ENCODE results near the gene AXL. TPM values are rescaled to one million over a fixed set of nuclear protein-coding genes. Genes with fewer than 3 reads are reported as not detected.
"Not testable (repeated sequence)": the region's sequence is repeated elsewhere in the genome, so short reads cannot be mapped to it uniquely, and the experiment has no call there.

AXL gene
- total RNA-seq, 2 donors from 2014 or later: 138 to 157 TPM

GRCh38 chr19:41278478-41278877 is 59.5 kb downstream of the AXL start:
- TF ChIP-seq, protein P1, sequence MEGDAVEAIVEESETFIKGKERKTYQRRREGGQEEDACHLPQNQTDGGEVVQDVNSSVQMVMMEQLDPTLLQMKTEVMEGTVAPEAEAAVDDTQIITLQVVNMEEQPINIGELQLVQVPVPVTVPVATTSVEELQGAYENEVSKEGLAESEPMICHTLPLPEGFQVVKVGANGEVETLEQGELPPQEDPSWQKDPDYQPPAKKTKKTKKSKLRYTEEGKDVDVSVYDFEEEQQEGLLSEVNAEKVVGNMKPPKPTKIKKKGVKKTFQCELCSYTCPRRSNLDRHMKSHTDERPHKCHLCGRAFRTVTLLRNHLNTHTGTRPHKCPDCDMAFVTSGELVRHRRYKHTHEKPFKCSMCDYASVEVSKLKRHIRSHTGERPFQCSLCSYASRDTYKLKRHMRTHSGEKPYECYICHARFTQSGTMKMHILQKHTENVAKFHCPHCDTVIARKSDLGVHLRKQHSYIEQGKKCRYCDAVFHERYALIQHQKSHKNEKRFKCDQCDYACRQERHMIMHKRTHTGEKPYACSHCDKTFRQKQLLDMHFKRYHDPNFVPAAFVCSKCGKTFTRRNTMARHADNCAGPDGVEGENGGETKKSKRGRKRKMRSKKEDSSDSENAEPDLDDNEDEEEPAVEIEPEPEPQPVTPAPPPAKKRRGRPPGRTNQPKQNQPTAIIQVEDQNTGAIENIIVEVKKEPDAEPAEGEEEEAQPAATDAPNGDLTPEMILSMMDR (IDR thresholded peaks at IDR 0.05): no peak
- Histone ChIP-seq H3K36me3 (peaks cover 85% of the 10 kb centered on the region), H3K27ac (no peak overlapping the region), H3K4me1 (ENCODE audit: control insufficient read depth in 1 of 2, low read depth in 2 of 2) (no peaks in the 10 kb centered on the region), H3K4me3 (no peak overlapping the region), H3K27me3 (replicated peaks; ENCODE audit: insufficient read depth) (no peaks in the 10 kb centered on the region), H3K9me3 (no peaks in the 10 kb centered on the region)
- no peak for ATAC-seq (ENCODE audit: insufficient number of reproducible peaks, low FRiP score, low read depth)
- DNase-seq (ENCODE audit: low spot score): no peak

- ATAC-seq (ENCODE audit: insufficient number of reproducible peaks, low FRiP score, low read depth): no peak
- peaks cover 65% of the 10 kb centered on the region for H3K36me3 ChIP-seq
- H3K27me3 ChIP-seq (replicated peaks; ENCODE audit: insufficient read depth): no peaks in the 10 kb centered on the region
- H3K27ac ChIP-seq: no peak overlapping the region
- H3K4me3 ChIP-seq: no peak overlapping the region
- TF ChIP-seq, protein P1 (IDR thresholded peaks at IDR 0.05): no peak
- no peaks in the 10 kb centered on the region for H3K4me1 ChIP-seq (ENCODE audit: control insufficient read depth in 1 of 2, low read depth in 2 of 2)
- DNase-seq (ENCODE audit: low spot score): no peak
- H3K9me3 ChIP-seq: no peaks in the 10 kb centered on the region
Measured at GRCh38 chr19:41288673-41289530, 69.9 kb downstream of the AXL start.

DNA sequence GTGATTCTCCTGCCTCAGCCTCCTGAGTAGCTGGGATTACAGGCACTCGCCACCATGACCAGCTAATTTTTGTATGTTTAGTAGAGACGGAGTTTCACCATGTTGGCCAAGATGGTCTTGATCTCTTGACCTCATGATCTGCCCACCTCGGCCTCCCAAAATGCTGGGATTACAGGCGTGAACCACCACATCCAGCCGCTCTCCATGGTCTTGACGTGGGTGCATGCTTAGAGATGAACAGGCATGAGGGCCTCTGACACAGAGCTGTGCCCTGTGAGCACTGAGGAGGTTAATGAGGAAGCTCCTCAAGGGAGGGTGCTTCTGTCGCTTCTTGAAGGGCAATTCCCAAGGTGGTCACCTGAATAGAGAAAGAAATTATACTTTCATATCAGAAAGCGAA is 70.8 kb downstream of the AXL start:
- H3K27me3 ChIP-seq (replicated peaks; ENCODE audit: insufficient read depth); H3K27ac ChIP-seq; H3K4me3 ChIP-seq; H3K9me3 ChIP-seq; H3K4me1 ChIP-seq (ENCODE audit: control insufficient read depth in 1 of 2, low read depth in 2 of 2); DNase-seq (ENCODE audit: low spot score); ATAC-seq (ENCODE audit: insufficient number of reproducible peaks, low FRiP score, low read depth): not testable (repeated sequence)
- H3K36me3 ChIP-seq: peaks cover 66% of the 10 kb centered on the region

- H3K27me3 ChIP-seq (replicated peaks; ENCODE audit: insufficient read depth): no peaks in the 10 kb centered on the region
- no peaks in the 10 kb centered on the region for H3K9me3 ChIP-seq
- no peak overlapping the region for H3K4me3 ChIP-seq
- TF ChIP-seq, protein P1 (IDR thresholded peaks at IDR 0.05): no peak
- H3K4me1 ChIP-seq (ENCODE audit: control insufficient read depth in 1 of 2, low read depth in 2 of 2): peaks cover 13 to 27% of the 10 kb centered on the region in 2 donors
- ATAC-seq (ENCODE audit: insufficient number of reproducible peaks, low FRiP score, low read depth) (no peak), DNase-seq (ENCODE audit: low spot score) (no peak)
- H3K27ac ChIP-seq: no peak overlapping the region
- peaks cover 63% of the 10 kb centered on the region for H3K36me3 ChIP-seq
Measured at GRCh38 chr19:41294393-41294792, 75.4 kb downstream of the AXL start.

DNA sequence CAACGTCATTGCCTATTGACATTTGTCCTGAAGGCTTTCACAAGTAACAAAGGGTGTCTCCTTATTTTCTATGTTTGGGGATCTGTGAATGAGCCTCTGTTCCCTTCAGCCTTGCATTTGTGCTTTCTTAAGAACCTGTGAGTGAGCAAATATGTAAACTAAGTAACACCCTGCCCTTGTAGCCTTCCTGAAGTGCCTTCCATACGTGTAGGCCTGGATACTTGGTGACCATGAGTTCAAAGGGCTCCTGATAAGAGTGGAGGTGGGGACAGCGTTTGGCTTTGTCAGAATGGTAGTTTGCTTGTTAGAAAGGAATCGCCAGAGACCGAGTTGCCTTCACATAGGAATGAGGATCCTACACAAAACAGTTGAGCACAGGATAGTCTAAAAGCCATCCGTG is 76.5 kb downstream of the AXL start:
- no peaks in the 10 kb centered on the region for H3K27me3 ChIP-seq (replicated peaks; ENCODE audit: insufficient read depth)
- no peak overlapping the region for H3K27ac ChIP-seq
- no peak overlapping the region for H3K4me3 ChIP-seq
- TF ChIP-seq, protein P1 (IDR thresholded peaks at IDR 0.05): no peak
- peaks cover 14 to 36% of the 10 kb centered on the region in 2 donors for H3K4me1 ChIP-seq (ENCODE audit: control insufficient read depth in 1 of 2, low read depth in 2 of 2)
- H3K9me3 ChIP-seq: no peaks in the 10 kb centered on the region
- peaks cover 62% of the 10 kb centered on the region for H3K36me3 ChIP-seq
- DNase-seq (ENCODE audit: low spot score) (no peak), ATAC-seq (ENCODE audit: insufficient number of reproducible peaks, low FRiP score, low read depth) (no peak)
